ENCODE data around the gene CD6.

GRCh38 chr11:61007383-61007955 is 36.0 kb downstream of the CD6 start:
- TF ChIP-seq CTCF (IDR thresholded peaks at IDR 0.05) (no peak), POLR2A (IDR thresholded peaks at IDR 0.05) (no peak)

Measured in breast epithelium (tissue), 3 donors.